Upper lobe of right lung (tissue), 1 donor: ENCODE results near the gene SLC9A8. TPM values are rescaled to one million over a fixed set of nuclear protein-coding genes. Genes with fewer than 3 reads are reported as not detected.
"Not testable (repeated sequence)": the region's sequence is repeated elsewhere in the genome, so short reads cannot be mapped to it uniquely, and the experiment has no call there.

ENCODE experiments used
- ATAC-seq: fragments of 200-7000 bp; cut with Tn5 transposase; one replicate; pipeline ENCODE4 v1.9.1; 2020; ENCODE audit warnings: mild to moderate bottlenecking, moderate library complexity
- DNase-seq: peaks from one replicate; pipeline ENCODE4 v3.0.0-alpha.2; 2020
- H3K27ac ChIP-seq: fragments of 200-600 bp; one replicate; pipeline ENCODE4 v1.8.0; 2022
- H3K27me3 ChIP-seq: fragments of 200-600 bp; one replicate; pipeline ENCODE4 v1.8.0; 2022; ENCODE audit warnings: mild to moderate bottlenecking
- H3K36me3 ChIP-seq: fragments of 200-600 bp; one replicate; pipeline ENCODE4 v1.8.0; 2022
- H3K4me1 ChIP-seq: fragments of 200-600 bp; one replicate; pipeline ENCODE4 v1.8.0; 2022
- H3K4me3 ChIP-seq: fragments of 200-600 bp; one replicate; pipeline ENCODE4 v1.8.0; 2022; ENCODE audit warnings: mild to moderate bottlenecking
- H3K9me3 ChIP-seq: fragments of 200-600 bp; one replicate; pipeline ENCODE4 v1.8.0; 2022
- intact Hi-C: fragments of 100-400 bp; cut with DNase I; formaldehyde crosslinking; loops from one replicate; pipeline ENCODE4 v1.11.0; 2022
- total RNA-seq: library from RNA; stranded (reverse); fragmentation: NEBNext Ultra II Directional; extraction: Animal tissue kit (Norgen Biotek cat#: 25700); gene quantifications from one replicate; pipeline ENCODE4 v1.2.1, GENCODE V29; 2021
- TF ChIP-seq, protein P1 (sequence below): fragments of 200-600 bp; IDR thresholded peaks from one replicate; pipeline ENCODE4 v1.8.0; 2022; ENCODE audit warnings: antibody characterized with exemption
- donor health status: DM: no; HTN: yes; CAD: no; lungs with severe emphysema.

Gene SLC9A8
- total RNA-seq, 1 donor from 2014 or later = 15.0 TPM

DNA sequence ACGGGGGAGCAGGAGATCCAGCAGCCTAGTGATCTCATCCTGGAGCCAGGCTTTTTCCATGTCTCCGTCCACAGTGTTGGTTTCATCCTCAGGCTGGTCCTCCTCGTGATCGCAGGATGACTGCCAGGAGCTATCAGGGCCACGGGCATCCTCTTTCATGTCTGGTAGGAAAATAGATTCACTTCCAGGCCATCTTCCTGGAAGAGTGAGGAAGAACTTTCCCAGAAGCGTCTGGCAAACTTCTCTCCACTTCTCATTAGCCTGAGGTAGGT, 15.3 kb upstream of the SLC9A8 start:
- TF ChIP-seq, protein P1, sequence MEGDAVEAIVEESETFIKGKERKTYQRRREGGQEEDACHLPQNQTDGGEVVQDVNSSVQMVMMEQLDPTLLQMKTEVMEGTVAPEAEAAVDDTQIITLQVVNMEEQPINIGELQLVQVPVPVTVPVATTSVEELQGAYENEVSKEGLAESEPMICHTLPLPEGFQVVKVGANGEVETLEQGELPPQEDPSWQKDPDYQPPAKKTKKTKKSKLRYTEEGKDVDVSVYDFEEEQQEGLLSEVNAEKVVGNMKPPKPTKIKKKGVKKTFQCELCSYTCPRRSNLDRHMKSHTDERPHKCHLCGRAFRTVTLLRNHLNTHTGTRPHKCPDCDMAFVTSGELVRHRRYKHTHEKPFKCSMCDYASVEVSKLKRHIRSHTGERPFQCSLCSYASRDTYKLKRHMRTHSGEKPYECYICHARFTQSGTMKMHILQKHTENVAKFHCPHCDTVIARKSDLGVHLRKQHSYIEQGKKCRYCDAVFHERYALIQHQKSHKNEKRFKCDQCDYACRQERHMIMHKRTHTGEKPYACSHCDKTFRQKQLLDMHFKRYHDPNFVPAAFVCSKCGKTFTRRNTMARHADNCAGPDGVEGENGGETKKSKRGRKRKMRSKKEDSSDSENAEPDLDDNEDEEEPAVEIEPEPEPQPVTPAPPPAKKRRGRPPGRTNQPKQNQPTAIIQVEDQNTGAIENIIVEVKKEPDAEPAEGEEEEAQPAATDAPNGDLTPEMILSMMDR = no peak
- DNase-seq (peak; percentile 29), ATAC-seq (no peak)
- Histone ChIP-seq H3K27ac (no peak overlapping the region), H3K4me1 (peaks cover 16% of the 10 kb centered on the region), H3K9me3 (no peaks in the 10 kb centered on the region), H3K36me3 (no peaks in the 10 kb centered on the region), H3K27me3 (no peaks in the 10 kb centered on the region), H3K4me3 (no peak overlapping the region)
- intact Hi-C loops = no loop called here

DNA sequence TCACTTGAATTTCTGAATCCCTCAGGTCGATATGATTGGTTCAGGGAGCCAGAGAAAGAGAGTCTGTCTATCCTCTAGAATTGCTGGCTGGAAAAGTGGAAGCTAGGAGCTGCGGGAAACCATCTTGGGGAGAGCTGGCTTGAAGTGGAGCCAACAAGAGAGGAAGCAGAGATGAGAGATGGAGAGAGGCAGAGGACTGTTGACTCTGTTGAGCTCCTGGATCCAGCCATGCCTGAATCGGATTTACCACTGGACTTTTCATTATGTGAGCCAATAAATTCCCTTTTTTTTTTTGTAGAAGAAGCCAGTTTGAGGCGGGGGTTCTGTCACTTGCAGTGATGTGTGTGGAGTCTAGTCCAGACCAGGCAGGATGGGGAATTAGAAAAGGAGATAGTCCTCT, 13.9 kb upstream of the SLC9A8 start:
- no peak overlapping the region for H3K4me3 ChIP-seq
- H3K27ac ChIP-seq = no peak overlapping the region
- TF ChIP-seq, protein P1 = no peak
- no peaks in the 10 kb centered on the region for H3K9me3 ChIP-seq
- peaks cover 12% of the 10 kb centered on the region for H3K4me1 ChIP-seq
- H3K27me3 ChIP-seq = no peaks in the 10 kb centered on the region
- DNase-seq (no peak), ATAC-seq (no peak)
- no peaks in the 10 kb centered on the region for H3K36me3 ChIP-seq
- intact Hi-C loops = no loop called here

DNA sequence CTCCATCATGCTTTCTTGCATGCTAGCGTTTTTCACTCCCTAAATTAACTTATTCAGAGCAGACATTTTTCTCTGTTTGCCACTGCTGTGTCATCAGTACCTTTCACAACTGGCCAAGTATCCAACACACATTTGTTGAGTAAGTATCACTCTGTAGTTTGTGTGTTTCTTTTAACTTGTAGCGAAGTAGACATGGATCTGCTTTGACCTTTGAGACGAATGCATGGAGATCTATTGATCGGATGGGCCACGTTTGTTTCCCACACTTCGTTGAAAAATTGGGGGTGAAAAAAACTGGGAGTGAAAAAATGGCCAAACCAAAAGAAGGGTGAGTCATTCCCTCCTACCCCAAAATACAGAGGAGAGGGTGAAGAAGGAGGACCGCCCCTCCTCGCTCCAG, 12.9 kb upstream of the SLC9A8 start:
- TF ChIP-seq, protein P1 = no peak
- no peaks in the 10 kb centered on the region for H3K36me3 ChIP-seq
- no peak for DNase-seq
- no peak overlapping the region for H3K27ac ChIP-seq
- intact Hi-C loops = no loop called here
- peaks cover 3% of the 10 kb centered on the region for H3K4me1 ChIP-seq
- H3K9me3 ChIP-seq = no peaks in the 10 kb centered on the region
- no peak overlapping the region for H3K4me3 ChIP-seq
- H3K27me3 ChIP-seq = no peaks in the 10 kb centered on the region
- no peak for ATAC-seq

DNA sequence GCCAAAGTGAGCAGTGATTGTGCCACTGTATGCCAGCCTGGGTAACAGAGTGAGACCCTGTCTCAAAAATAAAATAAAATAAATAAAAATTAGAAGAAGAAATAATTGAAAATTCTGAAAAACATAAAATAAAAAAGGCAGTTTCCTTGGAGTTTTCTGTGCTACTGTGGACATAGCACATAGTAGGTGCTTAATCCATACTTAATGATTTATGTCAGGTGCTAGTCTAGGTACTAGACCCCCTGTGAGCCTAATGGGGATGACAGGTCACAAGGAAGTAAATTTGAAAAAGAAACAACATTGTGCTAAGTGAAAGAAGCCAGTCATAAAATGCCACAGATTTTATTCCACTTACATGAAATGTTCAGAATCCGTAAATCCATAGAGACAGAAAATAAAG, 9.2 kb upstream of the SLC9A8 start:
- DNase-seq (no peak), ATAC-seq (no peak)
- TF ChIP-seq, protein P1 = no peak
- Histone ChIP-seq H3K27me3 (no peaks in the 10 kb centered on the region), H3K27ac (no peak overlapping the region), H3K4me3 (no peak overlapping the region), H3K4me1 (no peaks in the 10 kb centered on the region), H3K36me3 (no peaks in the 10 kb centered on the region), H3K9me3 (no peaks in the 10 kb centered on the region)
- intact Hi-C loops = no loop called here

DNA sequence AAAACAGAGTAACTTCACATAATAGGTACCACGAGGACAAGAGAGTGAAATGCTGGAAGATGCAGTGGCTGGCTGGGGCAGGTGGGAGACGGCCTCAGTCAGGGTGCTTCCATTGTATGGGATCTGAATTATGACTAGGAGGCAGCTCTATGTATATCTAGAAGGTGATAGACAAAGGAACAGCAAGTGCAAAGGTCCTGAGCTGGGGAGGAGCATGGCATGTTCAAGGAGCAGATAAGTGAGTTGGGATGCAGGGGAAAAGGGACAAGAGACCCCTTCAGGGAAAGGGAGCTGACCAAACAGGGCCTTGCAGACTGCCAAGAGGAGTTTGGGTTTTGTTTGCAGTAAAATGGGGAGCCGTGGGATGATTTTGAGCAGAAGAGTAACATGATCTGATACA, 8.3 kb upstream of the SLC9A8 start:
- H3K27me3 ChIP-seq = no peaks in the 10 kb centered on the region
- intact Hi-C loops = no loop called here
- no peak for DNase-seq
- no peak overlapping the region for H3K27ac ChIP-seq
- H3K4me3 ChIP-seq = no peak overlapping the region
- ATAC-seq = no peak
- H3K36me3 ChIP-seq = no peaks in the 10 kb centered on the region
- no peaks in the 10 kb centered on the region for H3K4me1 ChIP-seq
- TF ChIP-seq, protein P1 = no peak
- no peaks in the 10 kb centered on the region for H3K9me3 ChIP-seq

DNA sequence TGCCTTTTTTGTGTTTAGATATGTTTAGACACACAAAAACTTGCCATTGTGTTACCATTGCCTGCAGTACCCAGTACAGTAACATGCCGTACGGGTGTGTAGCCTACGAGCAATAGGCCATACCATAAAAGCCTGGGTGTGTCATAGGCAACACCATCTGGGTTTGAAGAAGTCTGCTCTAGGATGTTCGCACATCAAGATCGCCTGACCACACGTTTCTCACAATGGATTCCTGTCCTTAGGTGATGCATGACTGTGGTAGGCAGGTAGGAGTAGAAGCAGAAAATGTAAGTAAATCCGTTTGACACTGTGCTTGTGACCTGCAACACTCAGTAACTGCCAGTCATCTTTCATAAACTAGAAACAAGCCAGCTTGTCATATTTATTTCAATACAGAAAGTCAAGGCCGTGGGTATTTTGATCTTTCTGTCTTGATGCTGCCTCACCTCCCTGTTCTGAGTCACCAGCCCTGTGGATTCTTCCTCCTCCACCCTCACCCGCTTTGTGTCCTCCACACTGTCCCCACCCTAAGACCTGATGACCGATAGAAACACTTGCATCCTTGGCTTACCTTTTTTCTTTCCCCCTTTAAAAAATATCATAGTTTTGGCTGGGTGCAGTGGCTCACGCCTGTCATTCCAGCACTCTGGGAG, 7.3 kb upstream of the SLC9A8 start:
- H3K36me3 ChIP-seq, intact Hi-C loops, DNase-seq, H3K9me3 ChIP-seq, H3K4me1 ChIP-seq, ATAC-seq, H3K4me3 ChIP-seq, H3K27ac ChIP-seq, H3K27me3 ChIP-seq: not testable (repeated sequence)
